Smooth muscle cell (in vitro differentiated cells): ENCODE measurements around the gene IGF1R. TPM values are rescaled to one million over a fixed set of nuclear protein-coding genes. Genes with fewer than 3 reads are reported as not detected.

Experiments
- DNase-seq: peaks from one replicate; lab custom pipeline; 2025; ENCODE audit not compliant: unreplicated experiment; lab: John Stamatoyannopoulos, UW
- H2AFZ ChIP-seq: fragments of 200-600 bp; sonication (generic); 2 replicates; pipeline ENCODE4 v1.6.0; 2016; ENCODE audit warnings: antibody characterized with exemption, low read depth, mild to moderate bottlenecking
- H3F3A ChIP-seq: fragments of 200-600 bp; sonication (generic); 2 replicates; pipeline ENCODE4 v1.6.0; 2017; ENCODE audit warnings: antibody characterized with exemption, low read depth
- H3K27ac ChIP-seq: fragments of 200-600 bp; sonication (generic); 2 replicates; pipeline ENCODE4 v1.5.1; 2016; ENCODE audit warnings: low read depth, mild to moderate bottlenecking
- H3K27me3 ChIP-seq: fragments of 200-600 bp; sonication (generic); 2 replicates; pipeline ENCODE4 v1.6.1; 2016; ENCODE audit warnings: low read depth, mild to moderate bottlenecking
- H3K36me3 ChIP-seq: fragments of 200-600 bp; sonication (generic); 2 replicates; pipeline ENCODE4 v1.5.1; 2016; ENCODE audit warnings: low read depth
- H3K4me1 ChIP-seq: fragments of 200-600 bp; sonication (generic); 2 replicates; pipeline ENCODE4 v1.5.1; 2016; ENCODE audit warnings: low read depth
- H3K4me2 ChIP-seq: fragments of 200-600 bp; sonication (generic); 2 replicates; pipeline ENCODE4 v1.6.0; 2016; ENCODE audit warnings: mild to moderate bottlenecking
- H3K4me3 ChIP-seq: fragments of 200-600 bp; sonication (generic); 2 replicates; pipeline ENCODE4 v1.5.1; 2016; ENCODE audit warnings: mild to moderate bottlenecking
- H3K79me2 ChIP-seq: fragments of 200-600 bp; sonication (generic); 2 replicates; pipeline ENCODE4 v1.6.0; 2016; ENCODE audit warnings: low read depth, mild to moderate bottlenecking
- H3K9ac ChIP-seq: fragments of 200-600 bp; sonication (generic); 2 replicates; pipeline ENCODE4 v1.6.0; 2016; ENCODE audit warnings: low read depth
- H3K9me3 ChIP-seq: fragments of 200-600 bp; sonication (generic); replicated peaks from 2 replicates; pipeline ENCODE4 v1.5.1; 2016; ENCODE audit warnings: low read depth
- H4K20me1 ChIP-seq: fragments of 200-600 bp; sonication (generic); 2 replicates; pipeline ENCODE4 v1.6.0; 2016; ENCODE audit warnings: low read depth
- CTCF ChIP-seq: fragments of 200-600 bp; sonication (generic); IDR thresholded peaks from 2 replicates; pipeline ENCODE4 v1.5.1; 2017; ENCODE audit warnings: borderline replicate concordance, mild to moderate bottlenecking, antibody characterized with exemption; ENCODE audit not compliant: insufficient read depth, poor library complexity, severe bottlenecking
- WGBS: methylation state at CpG from one replicate; pipeline ENCODE4 v1.1.7; 2016; ENCODE audit warnings: low lambda C conversion rate; 5-methylcytosine and 5-hydroxymethylcytosine counted together
- polyA plus RNA-seq: library from polyadenylated mRNA; unstranded; fragments of >200 nt; fragmentation: Nextera tagmentation; extraction: Ambion mirVana; gene quantifications from 2 replicates; pipeline ENCODE4 v1.2.1, GENCODE V29; 2016
- total RNA-seq: library from RNA; depleted of rRNA; stranded (reverse); fragments of >200 nt; gene quantifications from 2 replicates; pipeline ENCODE4 v1.2.3, GENCODE V29; 2014

IGF1R gene
- total and polyA plus RNA-seq, 2 experiments from 2014 or later: 14.0 to 70.2 TPM

GRCh38 chr15:98678484-98678883 is 30.1 kb downstream of the IGF1R start:
- no peak for TF ChIP-seq CTCF
- Histone ChIP-seq H4K20me1 (peaks cover 71% of the 10 kb centered on the region), H3K4me2 (no peak overlapping the region), H3K36me3 (no peaks in the 10 kb centered on the region), H3K4me3 (no peak overlapping the region), H3F3A (peaks cover 3% of the 10 kb centered on the region), H3K9me3 (no peaks in the 10 kb centered on the region), H3K27ac (no peak overlapping the region), H3K9ac (no peak overlapping the region), H3K79me2 (peaks cover 98% of the 10 kb centered on the region), H3K4me1 (peaks cover 7% of the 10 kb centered on the region), H2AFZ (no peak overlapping the region), H3K27me3 (no peaks in the 10 kb centered on the region)
- DNase-seq: no peak
- whole genome bisulfite sequencing: 97% methylated on average over 7 of the region's 7 CpGs

GRCh38 chr15:98681061-98681460 is 32.7 kb downstream of the IGF1R start:
- no peak for DNase-seq
- TF ChIP-seq CTCF: no peak
- Histone ChIP-seq H3K4me3 (no peak overlapping the region), H4K20me1 (peaks cover 84% of the 10 kb centered on the region), H3K36me3 (no peaks in the 10 kb centered on the region), H3K27me3 (no peaks in the 10 kb centered on the region), H3F3A (peaks cover 13% of the 10 kb centered on the region), H3K4me2 (no peak overlapping the region), H3K4me1 (peaks cover 28% of the 10 kb centered on the region), H3K79me2 (peaks cover 94% of the 10 kb centered on the region), H3K9me3 (no peaks in the 10 kb centered on the region), H3K9ac (no peak overlapping the region), H3K27ac (no peak overlapping the region), H2AFZ (no peak overlapping the region)
- 89% methylated on average over 7 of the region's 7 CpGs for WGBS

- H3K36me3 ChIP-seq: no peaks in the 10 kb centered on the region
- H3K4me2 ChIP-seq: peak overlapping the region; percentile 38
- peaks cover 94% of the 10 kb centered on the region for H3K79me2 ChIP-seq
- peak overlapping the region; percentile 76 for H3K27ac ChIP-seq
- no peak overlapping the region for H3K4me3 ChIP-seq
- H2AFZ ChIP-seq: no peak overlapping the region
- H3K27me3 ChIP-seq: no peaks in the 10 kb centered on the region
- H3F3A ChIP-seq: peaks cover 10% of the 10 kb centered on the region
- WGBS: 34% methylated on average over 9 of the region's 9 CpGs
- no peak for DNase-seq
- peaks cover 94% of the 10 kb centered on the region for H4K20me1 ChIP-seq
- peaks cover 28% of the 10 kb centered on the region for H3K4me1 ChIP-seq
- H3K9ac ChIP-seq: peak overlapping the region; percentile 56
- TF ChIP-seq CTCF: no peak
- H3K9me3 ChIP-seq: no peaks in the 10 kb centered on the region
Observed at GRCh38 chr15:98682992-98683701, 34.8 kb downstream of the IGF1R start.

- H3K4me1 ChIP-seq: peaks cover 28% of the 10 kb centered on the region
- no peaks in the 10 kb centered on the region for H3K27me3 ChIP-seq
- WGBS: 65% methylated on average over 5 of the region's 5 CpGs
- no peak for TF ChIP-seq CTCF
- DNase-seq: no peak
- peak overlapping the region; percentile 76 for H3K27ac ChIP-seq
- no peak overlapping the region for H2AFZ ChIP-seq
- no peaks in the 10 kb centered on the region for H3K9me3 ChIP-seq
- H3K36me3 ChIP-seq: no peaks in the 10 kb centered on the region
- no peak overlapping the region for H3K4me3 ChIP-seq
- H3K9ac ChIP-seq: peak overlapping the region; percentile 56
- H4K20me1 ChIP-seq: peaks cover 94% of the 10 kb centered on the region
- peaks cover 94% of the 10 kb centered on the region for H3K79me2 ChIP-seq
- peak overlapping the region; percentile 38 for H3K4me2 ChIP-seq
- H3F3A ChIP-seq: peaks cover 15% of the 10 kb centered on the region
Observed at GRCh38 chr15:98683831-98684230, 35.5 kb downstream of the IGF1R start.
